HG03139 (cell line): ENCODE data around the gene IMMP2L.
"Not testable (repeated sequence)": the region's sequence is repeated elsewhere in the genome, so short reads cannot be mapped to it uniquely, and the experiment has no call there.

Experiments
- ATAC-seq: cut with Tn5 transposase; IDR thresholded peaks from one replicate; pipeline ENCODE4 v1.9.1; 2021; ENCODE audit not compliant: unreplicated experiment

The IMMP2L gene

DNA sequence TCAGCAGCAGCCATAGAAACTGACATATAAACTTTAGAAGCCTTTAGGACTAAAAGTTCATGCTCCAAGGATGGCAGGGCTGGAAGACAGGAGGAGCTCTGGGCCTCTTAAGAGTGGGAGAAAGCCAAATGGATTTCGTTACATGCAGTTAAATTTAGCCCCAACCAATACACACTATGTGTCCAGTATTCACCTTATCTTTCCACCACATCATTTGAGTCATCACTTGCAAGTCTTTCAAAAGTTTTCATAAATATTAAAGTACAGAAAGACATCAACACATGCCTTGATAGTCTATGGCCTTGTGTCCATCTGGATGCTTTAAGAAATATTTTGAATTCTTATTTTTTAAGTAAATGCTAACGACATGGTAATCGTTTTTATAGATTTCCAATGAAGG, 863.7 kb downstream of the IMMP2L start:
- no peak for ATAC-seq

DNA sequence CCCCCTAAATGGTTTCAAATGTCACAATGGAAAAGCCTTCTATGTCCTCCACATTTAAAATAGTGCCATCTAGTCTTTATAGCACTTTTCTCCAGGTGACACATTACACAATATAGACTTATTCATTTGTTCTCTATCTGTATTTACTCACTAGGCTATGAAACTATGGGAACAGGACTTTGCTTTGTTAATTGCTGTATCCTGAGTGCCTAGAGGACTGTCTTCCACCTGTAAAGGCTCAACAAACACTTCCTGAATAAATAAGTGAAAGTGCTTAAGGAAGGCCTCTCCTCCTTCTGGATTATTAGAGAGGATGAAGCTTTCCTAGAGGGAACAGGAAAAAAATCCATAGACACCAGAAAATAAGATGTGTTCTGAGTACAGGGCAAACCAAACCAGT, 868.9 kb downstream of the IMMP2L start:
- no peak for ATAC-seq

DNA sequence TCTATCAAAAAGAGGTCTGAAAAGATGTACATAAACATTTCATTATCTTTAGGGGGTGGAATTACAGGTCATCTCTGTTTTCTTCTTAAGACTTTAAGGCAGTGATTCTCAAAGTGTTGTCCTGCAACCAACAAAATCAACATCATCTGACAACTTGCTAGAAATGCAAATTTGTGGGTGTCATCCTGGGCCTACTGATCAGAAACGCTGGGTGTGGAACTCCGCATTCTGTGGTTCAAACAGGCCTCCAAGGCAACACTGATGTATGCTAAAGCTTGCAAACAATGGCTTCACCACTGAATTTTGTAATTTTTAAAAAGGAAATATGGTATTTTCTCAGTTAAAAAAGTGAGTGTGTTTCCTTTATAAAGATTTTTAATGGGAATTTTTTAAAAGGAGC, 873.4 kb downstream of the IMMP2L start:
- no peak for ATAC-seq

DNA sequence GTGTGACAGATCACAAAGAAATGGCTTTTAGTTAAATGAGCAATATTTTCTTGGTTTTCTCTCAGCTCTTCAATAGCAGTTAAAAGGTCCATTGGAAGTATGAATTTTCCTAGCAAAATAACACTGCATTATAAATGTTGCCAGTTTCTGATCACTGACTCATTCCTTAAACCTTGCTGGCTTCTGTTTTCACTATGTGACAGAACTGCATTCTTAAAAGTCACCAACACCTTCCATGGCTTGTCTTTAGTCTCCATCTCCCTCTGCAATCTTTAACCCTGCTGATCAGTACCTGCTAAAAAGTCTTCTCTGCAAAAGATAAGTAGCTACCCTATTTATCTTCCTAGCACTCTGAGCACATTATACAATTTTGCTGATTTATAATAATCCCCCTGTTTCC, 876.4 kb downstream of the IMMP2L start:
- ATAC-seq: no peak

GRCh38 chr7:110681941-110682340, 880.4 kb downstream of the IMMP2L start:
- ATAC-seq: no peak

DNA sequence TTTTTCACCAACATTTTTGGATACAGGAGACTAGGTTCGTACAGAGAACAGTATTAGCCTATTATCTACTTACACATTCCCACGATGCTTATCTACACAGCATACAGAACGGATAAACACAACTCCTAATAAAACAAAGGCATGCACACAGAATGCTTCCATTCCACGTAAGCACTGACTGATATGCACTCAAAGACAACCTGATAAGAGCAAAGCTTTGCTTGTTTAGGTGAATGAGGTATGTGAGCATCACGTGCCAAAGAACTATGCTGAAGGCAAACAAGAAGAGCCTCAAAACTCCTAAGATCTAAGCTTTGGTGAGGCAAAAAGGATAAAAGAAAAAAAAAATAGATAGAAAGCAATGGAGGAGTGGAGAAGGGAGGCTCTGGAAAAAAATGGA, 884.9 kb downstream of the IMMP2L start:
- ATAC-seq: no peak

DNA sequence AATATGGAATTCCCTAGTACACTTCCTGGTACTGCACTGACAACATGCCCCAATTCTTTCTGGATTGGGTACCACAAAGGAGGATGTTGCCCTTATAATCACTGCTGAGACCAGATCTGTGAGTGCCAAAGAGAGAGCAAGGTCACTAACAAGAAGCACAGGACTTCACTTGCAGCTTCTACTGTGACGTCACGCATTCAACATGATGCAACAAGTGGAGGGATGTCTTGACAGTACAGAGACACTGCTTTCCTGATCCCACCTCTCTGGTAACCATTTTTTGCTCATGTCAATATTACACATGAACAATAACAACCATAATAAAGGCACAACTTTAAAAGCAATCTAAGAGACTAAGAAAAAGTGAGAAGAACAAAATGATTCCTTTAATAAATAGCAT, 885.5 kb downstream of the IMMP2L start:
- ATAC-seq: no peak

GRCh38 chr7:110675383-110676103, 886.7 kb downstream of the IMMP2L start:
- no peak for ATAC-seq

DNA sequence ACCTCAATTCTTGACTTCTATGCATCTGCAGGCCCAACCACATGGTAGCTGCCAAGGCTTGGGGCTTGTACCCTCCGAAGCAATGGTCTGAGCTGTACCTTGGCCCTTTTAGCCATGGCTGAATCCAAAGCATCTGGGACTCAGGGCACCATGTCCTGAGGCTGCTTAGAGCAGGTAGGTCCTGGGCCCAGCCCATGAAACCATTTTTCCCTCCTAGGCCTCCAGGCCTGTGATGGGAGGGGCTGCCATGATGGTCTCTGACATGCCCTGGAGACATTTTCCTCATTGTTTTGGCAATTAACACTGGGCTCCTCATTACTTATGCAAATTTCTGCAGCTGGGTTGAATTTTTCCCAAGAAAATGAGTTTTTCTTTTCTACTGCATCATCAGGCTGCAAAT, 889.1 kb downstream of the IMMP2L start:
- no peak for ATAC-seq

- ATAC-seq: no peak
These were observed 892.9 kb downstream of the IMMP2L start for GRCh38 chr7:110669410-110669809.

DNA sequence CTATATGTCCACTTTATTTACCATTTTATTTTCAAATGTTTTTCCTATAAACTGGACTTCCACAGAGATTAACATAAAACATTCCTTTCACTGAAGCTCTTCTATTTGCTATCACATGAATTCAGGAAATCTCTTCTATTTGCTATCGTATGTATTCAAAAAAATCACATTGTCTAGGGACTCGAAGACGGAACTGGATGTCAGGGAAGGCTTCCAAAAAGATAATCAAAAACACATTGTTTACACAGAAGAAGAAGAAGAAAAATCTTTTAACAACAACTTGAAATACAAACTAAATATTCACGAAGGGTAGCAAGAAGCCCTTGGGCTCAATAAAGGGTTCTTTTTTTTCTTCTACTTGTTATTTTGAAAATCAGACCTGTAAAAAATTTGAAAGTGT, 897.5 kb downstream of the IMMP2L start:
- no peak for ATAC-seq

DNA sequence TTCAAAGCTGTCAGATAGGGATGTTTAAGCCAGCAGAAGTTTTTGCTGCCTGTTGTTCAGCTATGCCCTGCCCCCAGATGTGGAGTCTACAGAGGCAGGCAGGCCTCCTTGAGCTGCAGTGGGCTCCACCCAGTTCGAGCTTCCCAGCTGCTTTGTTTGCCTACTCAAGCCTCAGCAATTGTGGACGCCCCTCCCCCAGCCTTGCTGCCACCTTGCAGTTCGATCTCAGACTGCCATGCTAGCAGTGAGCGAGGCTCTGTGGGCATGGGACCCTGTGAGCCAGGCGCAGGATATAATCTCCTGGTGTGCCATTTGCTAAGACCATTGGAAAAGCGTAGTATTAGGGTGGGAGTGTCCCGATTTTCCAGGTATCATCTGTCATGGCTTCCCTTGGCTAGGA, 901.7 kb downstream of the IMMP2L start:
- ATAC-seq: not testable (repeated sequence)

DNA sequence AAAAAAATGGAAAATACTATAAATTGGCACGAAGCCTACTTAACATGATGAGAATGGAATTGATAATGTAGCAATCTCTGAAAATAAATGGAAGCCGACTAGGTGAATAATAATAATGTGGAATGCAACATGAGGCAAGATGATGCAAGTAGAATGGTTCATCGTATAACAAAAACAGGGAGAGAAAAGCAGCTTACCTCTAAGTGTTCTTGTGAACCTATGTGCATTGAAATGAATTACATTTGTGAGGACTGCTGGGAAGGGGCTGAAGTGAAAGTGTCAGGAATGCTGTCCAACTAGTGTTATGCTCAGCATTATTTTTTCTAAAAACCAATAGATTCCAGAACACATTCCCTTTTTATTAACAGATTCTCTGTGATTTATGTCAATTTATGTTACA, 912.0 kb downstream of the IMMP2L start:
- ATAC-seq: no peak

- ATAC-seq: no peak
These were observed 915.0 kb downstream of the IMMP2L start for GRCh38 chr7:110647266-110647665.

DNA sequence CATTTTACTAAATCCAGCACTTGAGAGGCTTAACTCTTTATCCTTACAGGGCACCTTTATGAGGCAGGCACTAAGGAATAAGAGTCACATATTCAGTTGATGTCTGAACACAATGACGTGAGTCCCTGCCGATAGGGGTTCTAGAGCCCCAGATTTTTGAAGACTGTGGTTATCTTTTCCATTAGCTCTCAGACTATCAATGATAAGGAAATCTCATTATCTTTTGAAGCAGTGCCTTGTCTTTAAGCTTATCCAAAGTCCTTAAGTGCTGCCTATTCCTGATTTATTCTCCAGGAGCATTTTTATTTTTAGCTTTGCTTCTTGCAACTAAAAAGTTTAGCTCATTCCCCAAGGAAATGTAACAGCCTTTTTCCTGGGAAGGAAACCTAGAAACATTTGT, 915.5 kb downstream of the IMMP2L start:
- ATAC-seq: no peak

DNA sequence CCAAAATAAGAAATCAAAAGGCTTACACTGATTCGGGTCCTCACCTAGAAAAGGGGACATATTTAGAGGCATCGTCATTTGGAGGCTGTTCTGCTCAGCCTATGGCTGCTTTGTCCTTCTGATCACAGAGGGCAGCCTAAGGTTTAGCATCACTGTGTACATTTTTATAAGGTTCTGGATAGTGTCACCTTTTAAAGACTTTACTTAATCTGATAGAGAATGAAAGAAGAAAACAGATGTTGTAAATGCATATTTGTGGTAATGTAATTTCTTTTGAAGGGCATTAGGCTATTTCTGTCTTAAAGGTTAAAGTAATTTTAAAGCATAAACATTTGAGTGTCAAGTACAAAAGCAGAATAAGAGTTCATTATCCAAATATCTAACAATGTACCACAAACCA, 916.7 kb downstream of the IMMP2L start:
- ATAC-seq: no peak

DNA sequence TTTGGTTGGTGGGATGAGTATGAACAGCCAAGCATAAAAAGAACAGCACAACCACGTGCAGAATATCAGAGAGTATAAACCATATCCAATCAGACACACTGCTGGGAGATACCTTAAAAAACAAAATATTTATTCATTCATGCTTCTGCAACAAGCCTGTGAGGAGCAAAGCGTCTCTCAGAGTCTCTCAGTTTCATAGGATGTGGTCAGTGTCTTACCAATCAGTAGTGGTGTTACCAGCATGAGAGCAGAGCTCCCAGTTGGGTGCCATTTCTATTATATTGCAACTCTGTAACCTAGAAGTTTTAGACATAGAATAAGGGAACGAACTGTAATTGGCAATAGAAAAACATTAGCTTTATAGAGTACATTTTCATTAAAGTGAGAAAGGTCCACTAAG, 917.2 kb downstream of the IMMP2L start:
- no peak for ATAC-seq

DNA sequence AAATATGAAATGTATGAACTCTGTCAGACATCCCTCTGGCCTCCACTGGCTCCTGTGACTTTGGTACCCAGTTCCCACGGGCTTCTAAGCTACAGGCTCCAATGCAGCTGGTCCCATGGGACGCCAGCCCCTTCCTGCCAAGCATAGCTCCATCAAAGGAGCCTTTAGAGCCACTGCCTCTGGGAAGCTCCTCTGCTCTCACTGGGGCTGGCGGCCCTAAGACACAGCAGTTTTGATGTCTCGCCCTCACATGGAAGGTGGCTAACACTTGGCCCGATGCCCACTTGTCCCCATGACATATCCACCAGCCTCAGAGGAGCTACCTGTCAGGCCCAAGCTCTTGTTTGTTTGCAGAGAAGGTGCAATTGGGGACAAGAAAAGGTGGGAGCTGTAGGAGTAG, 925.0 kb downstream of the IMMP2L start:
- ATAC-seq: no peak

DNA sequence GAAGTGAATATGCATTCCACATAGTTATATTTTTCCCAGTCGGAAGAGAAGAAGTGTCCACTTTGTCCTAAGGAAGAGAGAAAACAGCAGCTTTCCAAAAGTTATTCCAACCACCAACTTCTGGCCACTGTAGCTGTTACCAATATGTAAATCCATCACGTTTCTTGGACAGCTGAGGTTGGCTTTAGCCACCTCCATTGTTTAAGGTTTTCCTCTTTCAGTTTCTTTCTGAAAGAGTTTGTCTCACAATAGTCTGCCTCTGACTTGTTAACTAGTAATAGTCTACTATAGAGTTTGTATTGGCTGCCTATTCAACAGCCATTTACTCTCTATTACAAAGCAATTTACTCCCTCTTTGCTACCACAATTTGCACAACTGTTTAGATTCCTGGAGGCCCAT, 929.0 kb downstream of the IMMP2L start:
- ATAC-seq: no peak

- no peak for ATAC-seq
These were observed 935.9 kb downstream of the IMMP2L start for GRCh38 chr7:110626414-110626813.

GRCh38 chr7:110625294-110625693, 937.0 kb downstream of the IMMP2L start:
- ATAC-seq: no peak

DNA sequence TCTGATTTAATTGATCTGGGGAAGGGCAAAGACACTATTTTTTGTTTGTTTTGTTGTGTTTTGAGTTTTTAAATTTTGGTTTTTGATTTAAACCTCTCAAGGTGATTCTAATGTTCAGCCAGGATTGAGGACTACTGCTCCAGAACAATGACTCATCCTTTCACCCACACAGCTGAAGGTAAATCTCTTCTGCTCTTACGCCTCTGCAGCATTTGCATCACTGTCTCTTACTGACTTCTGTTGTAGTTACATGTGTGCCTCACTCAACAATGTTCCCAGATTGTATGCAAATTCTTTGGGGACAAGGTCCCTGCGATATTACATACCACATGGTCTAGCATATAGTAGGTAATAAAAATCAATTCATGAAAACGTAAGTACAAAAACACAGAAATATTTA, 938.9 kb downstream of the IMMP2L start:
- ATAC-seq: no peak

DNA sequence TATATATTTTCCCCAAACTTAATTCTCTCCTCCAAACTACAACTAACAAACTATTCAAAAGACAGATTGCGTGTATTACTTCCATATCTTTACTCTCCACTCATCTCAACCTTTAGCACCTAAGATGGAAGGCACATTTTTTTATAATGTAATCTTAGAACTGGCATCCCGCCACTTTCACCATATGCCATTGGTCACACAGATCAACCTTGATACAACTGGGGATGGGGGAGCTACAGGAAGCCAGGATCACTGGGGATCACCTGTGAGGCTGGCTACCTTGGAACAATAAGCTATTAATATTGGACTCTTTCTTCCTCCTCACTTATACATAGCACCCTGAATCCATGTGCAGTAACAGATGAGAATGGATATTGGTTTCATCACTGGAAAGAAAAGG, 941.0 kb downstream of the IMMP2L start:
- no peak for ATAC-seq
